Stomach (tissue), 9 donors: ENCODE measurements around the gene ENDOD1. TPM values are rescaled to one million over a fixed set of nuclear protein-coding genes. Genes with fewer than 3 reads are reported as not detected.

Source experiments
- DNase-seq, 2 donors: peaks; one replicate each; pipeline versions ENCODE4 v3.0.0 to v3.0.0-alpha.2; 2013 to 2019
- H3K27ac ChIP-seq, 5 donors: fragments of 200-600 bp in 4 of 5; sonication (generic) in 4 of 5; one replicate each; pipeline ENCODE4 v1.5.1; 2013 to 2019; ENCODE audit warnings: mild to moderate bottlenecking in 1 of 5, moderate library complexity in 1 of 5
- H3K27me3 ChIP-seq, 3 donors: fragments of 200-600 bp; sonication (generic); one replicate each; pipeline ENCODE4 v1.5.1; 2017 to 2019; ENCODE audit warnings: mixed run types in 1 of 3
- H3K36me3 ChIP-seq, 4 donors: fragments of 200-600 bp; sonication (generic); 1 replicate in 3 of 4; 2 replicates in 1 of 4; pipeline ENCODE4 v1.5.1; 2016 to 2019
- H3K4me1 ChIP-seq, 4 donors: fragments of 200-600 bp; sonication (generic); one replicate each; pipeline ENCODE4 v1.5.1; 2016 to 2019
- H3K4me3 ChIP-seq, 4 donors: fragments of 200-600 bp; sonication (generic) in 3 of 4; one replicate each; pipeline ENCODE4 v1.5.1; 2016 to 2019; ENCODE audit warnings: mild to moderate bottlenecking in 1 of 4
- H3K9me3 ChIP-seq, 4 donors: fragments of 200-600 bp; sonication (generic); one replicate each; pipeline ENCODE4 v1.5.1; 2016 to 2019
- EP300 ChIP-seq: sonication (generic); formaldehyde crosslinking; IDR thresholded peaks from one replicate; pipeline ENCODE4 v1.6.1; 2017; ENCODE audit warnings: antibody characterized with exemption
- POLR2A ChIP-seq, 4 donors: fragments of 450-650 bp; IDR thresholded peaks; one replicate each; pipeline ENCODE4 v1.6.1; 2016; ENCODE audit warnings: antibody characterized with exemption in 4 of 4, control low read depth in 2 of 4, mild to moderate bottlenecking in 1 of 4, moderate library complexity in 1 of 4
- POLR2AphosphoS5 ChIP-seq, 3 donors: sonication (generic); formaldehyde crosslinking; IDR thresholded peaks; one replicate each; pipeline ENCODE4 v1.6.1; 2016; ENCODE audit warnings: antibody characterized with exemption in 3 of 3
- WGBS, 5 donors: extraction: QIAGEN DNeasy Blood & Tissue Kit in 3 of 5; methylation state at CpG; one replicate each; pipeline versions ENCODE4 v1.1.5 to v1.1.7; 2013 to 2018; 5-methylcytosine and 5-hydroxymethylcytosine counted together
- intact Hi-C: fragments of 100-400 bp; cut with DNase I; formaldehyde crosslinking; loops from one replicate; pipeline ENCODE4 v1.15.1; 2023; ENCODE audit warnings: low total_unique reads
- polyA plus RNA-seq, 3 donors: library from polyadenylated mRNA; stranded (reverse); fragments of 200-250 nt; gene quantifications; one replicate each; pipeline ENCODE4 v1.2.3, GENCODE V29; 2013
- total RNA-seq, 5 donors: library from RNA; depleted of rRNA; stranded (reverse); fragments of >200 nt; gene quantifications; one replicate each; pipeline versions ENCODE4 v1.1.0 to v1.2.3, GENCODE V29; 2014 to 2016
- TF ChIP-seq, protein P1 (sequence below), 7 experiments: fragments of 450-650 bp in 4 of 7; fragments of 200-600 bp in 3 of 7; sonication (generic) in 3 of 7; IDR thresholded peaks; one replicate each; pipeline ENCODE4 v1.5.1; 2016 to 2019; ENCODE audit warnings: antibody characterized with exemption in 7 of 7, control low read depth in 2 of 7, mild to moderate bottlenecking in 1 of 7
- donor health status: healthy with polysubstance abuse.
- donor health status: Bipolar disorder and iron deficiency.
- donor health status: healthy.

ENDOD1 gene
- total and polyA plus RNA-seq, 8 donors, result 2.4 to 32.2 (median 14.9) TPM

- no peaks in the 10 kb centered on the region for H3K9me3 ChIP-seq
- no peaks in the 10 kb centered on the region for H3K4me1 ChIP-seq
- H3K4me3 ChIP-seq, result no peak overlapping the region
- TF ChIP-seq, protein P1, sequence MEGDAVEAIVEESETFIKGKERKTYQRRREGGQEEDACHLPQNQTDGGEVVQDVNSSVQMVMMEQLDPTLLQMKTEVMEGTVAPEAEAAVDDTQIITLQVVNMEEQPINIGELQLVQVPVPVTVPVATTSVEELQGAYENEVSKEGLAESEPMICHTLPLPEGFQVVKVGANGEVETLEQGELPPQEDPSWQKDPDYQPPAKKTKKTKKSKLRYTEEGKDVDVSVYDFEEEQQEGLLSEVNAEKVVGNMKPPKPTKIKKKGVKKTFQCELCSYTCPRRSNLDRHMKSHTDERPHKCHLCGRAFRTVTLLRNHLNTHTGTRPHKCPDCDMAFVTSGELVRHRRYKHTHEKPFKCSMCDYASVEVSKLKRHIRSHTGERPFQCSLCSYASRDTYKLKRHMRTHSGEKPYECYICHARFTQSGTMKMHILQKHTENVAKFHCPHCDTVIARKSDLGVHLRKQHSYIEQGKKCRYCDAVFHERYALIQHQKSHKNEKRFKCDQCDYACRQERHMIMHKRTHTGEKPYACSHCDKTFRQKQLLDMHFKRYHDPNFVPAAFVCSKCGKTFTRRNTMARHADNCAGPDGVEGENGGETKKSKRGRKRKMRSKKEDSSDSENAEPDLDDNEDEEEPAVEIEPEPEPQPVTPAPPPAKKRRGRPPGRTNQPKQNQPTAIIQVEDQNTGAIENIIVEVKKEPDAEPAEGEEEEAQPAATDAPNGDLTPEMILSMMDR (IDR thresholded peaks at IDR 0.05), result no peak
- TF ChIP-seq POLR2A (IDR thresholded peaks at IDR 0.05) (no peak), EP300 (no peak), POLR2AphosphoS5 (IDR thresholded peaks at IDR 0.05) (no peak)
- intact Hi-C loops, result no loop called here
- no peak overlapping the region for H3K27ac ChIP-seq
- WGBS, 5 donors, result 39 to 45% (median 44%) methylated on average over 2 of the region's 2 CpGs
- peaks cover 0 to 12% (median 0%) of the 10 kb centered on the region in 3 donors for H3K27me3 ChIP-seq
- no peaks in the 10 kb centered on the region for H3K36me3 ChIP-seq
- no peak for DNase-seq
Observed at GRCh38 chr11:95055283-95055897, 34.3 kb upstream of the ENDOD1 start.

DNA sequence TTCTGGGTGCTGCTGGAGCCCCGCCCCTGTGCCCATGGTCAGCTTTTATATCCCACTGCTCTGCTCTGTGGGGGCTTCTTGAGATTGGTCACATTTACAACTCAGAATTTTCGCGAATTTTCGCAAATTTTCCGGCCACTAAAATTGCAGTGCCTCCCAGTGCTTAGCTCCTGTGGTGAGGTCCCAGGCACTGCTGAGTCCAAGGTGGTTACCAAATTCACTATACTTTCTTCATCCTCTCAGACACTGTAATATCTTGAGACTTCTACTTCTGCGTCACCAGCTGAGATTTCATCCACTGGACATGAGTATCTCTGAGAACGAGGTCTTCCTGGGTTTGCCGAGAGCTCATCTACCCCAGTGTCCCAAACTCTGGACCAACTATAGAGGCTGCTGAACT lies 31.7 kb upstream of the ENDOD1 start:
- Histone ChIP-seq H3K27me3 (peaks cover 0 to 10% (median 0%) of the 10 kb centered on the region in 3 donors), H3K4me3 (no peak overlapping the region), H3K4me1 (no peaks in the 10 kb centered on the region), H3K9me3 (no peaks in the 10 kb centered on the region), H3K36me3 (no peaks in the 10 kb centered on the region), H3K27ac (no peak overlapping the region)
- intact Hi-C loops, result no loop called here
- TF ChIP-seq POLR2AphosphoS5 (IDR thresholded peaks at IDR 0.05), result no peak
- TF ChIP-seq, protein P1 (IDR thresholded peaks at IDR 0.05), result no peak
- no peak for TF ChIP-seq EP300
- no peak for TF ChIP-seq POLR2A (IDR thresholded peaks at IDR 0.05)
- no peak for DNase-seq
- 92 to 96% (median 95%) methylated on average over 8 of the region's 8 CpGs for WGBS, 5 donors

DNA sequence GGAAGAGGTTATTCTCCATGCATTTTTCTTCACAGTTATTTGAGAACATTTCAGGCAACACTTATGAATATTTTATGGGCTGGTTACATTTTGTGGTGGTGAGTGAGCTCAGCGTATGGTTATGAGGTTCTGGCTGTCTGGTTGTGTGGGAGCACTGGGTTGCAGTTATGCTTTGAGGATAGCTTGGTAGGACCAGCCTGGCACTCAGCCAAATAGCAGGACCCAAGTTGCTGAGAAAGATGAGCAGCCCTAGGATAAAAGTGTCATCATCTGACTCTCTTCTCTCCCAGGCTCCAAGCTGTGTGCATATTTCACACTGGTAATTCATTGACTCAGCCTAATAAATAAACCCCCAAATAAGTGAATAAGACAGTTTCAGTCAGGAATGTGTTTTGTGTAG lies 31.0 kb upstream of the ENDOD1 start:
- no peaks in the 10 kb centered on the region for H3K9me3 ChIP-seq
- TF ChIP-seq EP300, result no peak
- TF ChIP-seq, protein P1 (IDR thresholded peaks at IDR 0.05), result no peak
- no peak for TF ChIP-seq POLR2A (IDR thresholded peaks at IDR 0.05)
- TF ChIP-seq POLR2AphosphoS5 (IDR thresholded peaks at IDR 0.05), result no peak
- 73 to 92% (median 82%) methylated on average over 1 of the region's 1 CpG for WGBS, 5 donors
- no peaks in the 10 kb centered on the region for H3K4me1 ChIP-seq
- intact Hi-C loops, result no loop called here
- no peak overlapping the region for H3K4me3 ChIP-seq
- no peak for DNase-seq
- H3K36me3 ChIP-seq, result no peaks in the 10 kb centered on the region
- no peak overlapping the region for H3K27ac ChIP-seq
- peaks cover 0 to 7% (median 0%) of the 10 kb centered on the region in 3 donors for H3K27me3 ChIP-seq

DNA sequence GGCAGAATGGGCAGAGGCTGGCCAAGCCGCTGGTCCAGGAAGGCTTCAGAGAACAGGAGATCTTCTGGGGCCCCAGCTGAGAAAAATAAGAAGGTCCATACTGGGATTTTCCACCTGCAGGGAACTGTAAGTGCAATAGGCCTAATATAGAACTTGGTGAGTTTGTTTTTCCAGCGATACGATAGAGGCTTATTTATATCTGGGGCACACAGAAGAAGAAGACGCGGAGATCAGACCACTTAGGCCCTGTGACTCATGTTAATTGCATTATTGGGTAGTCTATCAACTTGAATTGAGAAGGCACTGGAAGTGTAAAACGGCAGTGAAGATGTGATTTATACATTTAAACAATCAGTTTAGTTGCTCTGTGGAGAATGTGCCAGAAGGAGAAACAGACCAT lies 30.6 kb upstream of the ENDOD1 start:
- WGBS, 5 donors, result 82 to 91% (median 85%) methylated on average over 6 of the region's 6 CpGs
- no peaks in the 10 kb centered on the region for H3K4me1 ChIP-seq
- DNase-seq, result no peak
- H3K27ac ChIP-seq, result no peak overlapping the region
- TF ChIP-seq POLR2A (IDR thresholded peaks at IDR 0.05), result no peak
- H3K4me3 ChIP-seq, result no peak overlapping the region
- no peaks in the 10 kb centered on the region for H3K9me3 ChIP-seq
- intact Hi-C loops, result no loop called here
- no peaks in the 10 kb centered on the region for H3K36me3 ChIP-seq
- H3K27me3 ChIP-seq, result peaks cover 0 to 3% (median 0%) of the 10 kb centered on the region in 3 donors

DNA sequence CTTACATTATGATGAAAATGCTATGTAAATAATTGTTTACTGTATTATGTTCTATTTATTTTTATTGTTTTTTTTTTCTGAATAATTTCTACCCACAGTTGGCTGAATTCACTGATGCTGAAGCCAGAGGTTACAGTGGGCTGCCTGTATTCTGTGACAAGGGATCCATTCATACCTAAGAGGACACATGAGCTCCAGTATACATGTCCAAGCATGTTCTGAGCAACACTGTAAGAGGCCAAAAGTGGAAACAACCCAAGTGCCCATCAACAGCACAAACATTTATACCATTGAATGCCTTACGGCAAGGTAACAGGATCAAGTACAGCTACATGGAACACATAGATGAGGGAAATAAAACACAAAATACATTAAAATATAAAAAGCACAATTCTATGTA lies 24.3 kb upstream of the ENDOD1 start:
- Histone ChIP-seq H3K36me3 (peaks cover 0 to under 1% (median under 1%) of the 10 kb centered on the region in 4 donors), H3K9me3 (no peaks in the 10 kb centered on the region), H3K4me3 (no peak overlapping the region), H3K4me1 (peaks cover 6 to 23% (median 20%) of the 10 kb centered on the region in 4 donors), H3K27ac (no peak overlapping the region), H3K27me3 (no peaks in the 10 kb centered on the region)
- 93 to 100% (median 100%) methylated on average over 1 of the region's 1 CpG for WGBS, 5 donors
- DNase-seq, result no peak
- TF ChIP-seq EP300, result no peak
- no peak for TF ChIP-seq POLR2AphosphoS5 (IDR thresholded peaks at IDR 0.05)
- TF ChIP-seq, protein P1 (IDR thresholded peaks at IDR 0.05), result no peak
- TF ChIP-seq POLR2A (IDR thresholded peaks at IDR 0.05), result no peak
- intact Hi-C loops, result no loop called here
